HFFc6 (cell line): ENCODE measurements around the gene ST3GAL3. TPM values are rescaled to one million over a fixed set of nuclear protein-coding genes. Genes with fewer than 3 reads are reported as not detected.

Source experiments
- DNase-seq: peaks from one replicate; pipeline ENCODE4 v3.0.0-alpha.2; 2018
- H3K27ac Mint-ChIP-seq: 2 replicates; pipeline ENCODE4 v1.8.0; 2020; ENCODE audit warnings: mild to moderate bottlenecking, mixed read lengths
- H3K27me3 Mint-ChIP-seq: 2 replicates; pipeline ENCODE4 v1.8.0; 2021; ENCODE audit warnings: mild to moderate bottlenecking, moderate library complexity, mixed read lengths; ENCODE audit not compliant: insufficient read depth
- H3K36me3 Mint-ChIP-seq: 2 replicates; pipeline ENCODE4 v1.8.0; 2021; ENCODE audit warnings: low read depth, mixed read lengths
- H3K4me1 Mint-ChIP-seq: 2 replicates; pipeline ENCODE4 v1.8.0; 2020; ENCODE audit warnings: low read depth, mixed read lengths
- H3K4me3 Mint-ChIP-seq: 2 replicates; pipeline ENCODE4 v1.8.0; 2020; ENCODE audit warnings: mild to moderate bottlenecking, moderate library complexity, mixed read lengths
- H3K9me3 Mint-ChIP-seq: 2 replicates; pipeline ENCODE4 v1.8.0; 2020; ENCODE audit warnings: mild to moderate bottlenecking, mixed read lengths
- total RNA-seq, 6 experiments: library from RNA; stranded (reverse); fragmentation: NEBNext Ultra II Directional; extraction: Animal tissue kit (Norgen Biotek cat#: 25700); gene quantifications; 2 replicates in 1 of 6; 3 replicates in 5 of 6; pipeline ENCODE4 v1.2.3, GENCODE V29; 2021
- TF ChIP-seq, protein P1 (sequence below): fragments of 200-600 bp; sonication (generic); IDR thresholded peaks from 2 replicates; pipeline ENCODE4 v1.5.0; 2021; ENCODE audit warnings: antibody characterized with exemption, mild to moderate bottlenecking

Gene ST3GAL3
- total RNA-seq, 6 experiments from 2014 or later = 15.2 to 22.3 (median 18.0) TPM

DNA sequence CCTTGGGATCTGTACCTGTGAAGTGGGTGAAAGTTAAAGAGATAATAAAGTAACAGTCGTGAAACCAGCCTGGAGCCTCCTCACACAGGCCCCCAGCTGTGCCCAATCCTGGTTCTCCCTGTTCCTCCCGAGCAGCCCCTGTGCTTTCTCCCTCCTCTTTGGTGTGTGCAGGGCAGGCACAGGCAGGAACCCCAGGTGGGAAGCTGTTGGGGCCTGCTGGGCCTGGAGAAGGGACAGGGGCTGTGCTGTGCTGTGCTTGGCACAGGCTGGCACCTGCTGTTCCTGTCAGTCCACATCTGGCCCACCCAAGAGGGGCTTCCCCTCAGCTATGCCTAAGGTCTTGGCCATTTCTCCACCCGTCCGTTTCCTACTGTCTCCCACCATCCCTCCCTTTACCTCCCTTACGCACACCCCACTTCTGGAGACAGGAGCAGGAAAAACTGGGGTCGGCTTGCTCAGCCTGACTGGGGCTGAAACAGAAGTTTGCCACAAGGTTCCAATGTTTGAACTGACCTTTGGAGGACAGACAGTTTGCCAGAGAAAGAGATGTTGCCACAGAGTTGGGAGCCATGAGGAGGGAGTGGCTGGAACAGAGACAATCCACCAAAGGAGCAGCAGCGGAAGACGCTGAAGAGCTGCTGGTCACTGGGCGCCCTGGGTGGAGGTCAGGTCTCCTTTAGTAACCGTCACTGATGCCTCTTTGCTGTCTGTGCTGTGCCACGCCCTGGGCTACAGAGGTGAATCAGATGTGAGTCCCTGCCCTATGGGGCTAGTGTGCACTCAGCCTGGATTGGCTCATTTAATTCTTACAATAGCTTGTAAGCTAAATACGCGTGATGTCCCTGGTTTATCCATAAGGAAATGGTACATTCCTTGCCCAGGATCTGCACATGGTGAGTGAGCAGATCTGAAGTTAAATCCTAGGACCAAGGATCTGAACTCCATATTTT lies 207.5 kb downstream of the ST3GAL3 start:
- TF ChIP-seq, protein P1, sequence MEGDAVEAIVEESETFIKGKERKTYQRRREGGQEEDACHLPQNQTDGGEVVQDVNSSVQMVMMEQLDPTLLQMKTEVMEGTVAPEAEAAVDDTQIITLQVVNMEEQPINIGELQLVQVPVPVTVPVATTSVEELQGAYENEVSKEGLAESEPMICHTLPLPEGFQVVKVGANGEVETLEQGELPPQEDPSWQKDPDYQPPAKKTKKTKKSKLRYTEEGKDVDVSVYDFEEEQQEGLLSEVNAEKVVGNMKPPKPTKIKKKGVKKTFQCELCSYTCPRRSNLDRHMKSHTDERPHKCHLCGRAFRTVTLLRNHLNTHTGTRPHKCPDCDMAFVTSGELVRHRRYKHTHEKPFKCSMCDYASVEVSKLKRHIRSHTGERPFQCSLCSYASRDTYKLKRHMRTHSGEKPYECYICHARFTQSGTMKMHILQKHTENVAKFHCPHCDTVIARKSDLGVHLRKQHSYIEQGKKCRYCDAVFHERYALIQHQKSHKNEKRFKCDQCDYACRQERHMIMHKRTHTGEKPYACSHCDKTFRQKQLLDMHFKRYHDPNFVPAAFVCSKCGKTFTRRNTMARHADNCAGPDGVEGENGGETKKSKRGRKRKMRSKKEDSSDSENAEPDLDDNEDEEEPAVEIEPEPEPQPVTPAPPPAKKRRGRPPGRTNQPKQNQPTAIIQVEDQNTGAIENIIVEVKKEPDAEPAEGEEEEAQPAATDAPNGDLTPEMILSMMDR = no peak
- Mint-ChIP-seq H3K9me3 (no peaks in the 10 kb centered on the region), H3K27ac (no peak overlapping the region), H3K4me1 (peaks cover 23% of the 10 kb centered on the region), H3K36me3 (no peaks in the 10 kb centered on the region; the same call in 1 of the 2 replicates), H3K27me3 (peaks cover 4% of the 10 kb centered on the region; the same call in 1 of the 2 replicates), H3K4me3 (no peak overlapping the region)
- DNase-seq = no peak

DNA sequence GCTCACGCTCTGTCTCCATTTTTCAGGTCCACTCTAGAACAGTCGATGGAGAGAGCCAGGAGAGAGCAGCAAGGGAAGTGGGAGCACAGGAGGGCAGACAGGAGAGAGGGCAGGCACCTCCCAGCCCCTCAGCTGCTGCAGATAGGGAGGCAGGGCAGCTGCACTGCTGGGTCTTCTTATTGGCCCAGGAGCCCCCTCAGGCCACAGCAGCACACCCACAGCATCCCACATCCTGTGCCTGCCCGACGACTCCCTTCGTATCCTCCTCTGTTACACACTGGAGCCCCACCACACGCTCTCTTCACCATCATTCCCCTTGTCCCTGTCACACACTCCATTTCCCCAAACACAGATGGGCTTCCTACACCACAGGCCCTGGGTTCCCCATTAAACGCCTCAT lies 212.6 kb downstream of the ST3GAL3 start:
- DNase-seq = no peak
- peaks cover 5% of the 10 kb centered on the region; the same call in 1 of the 2 replicates for H3K36me3 Mint-ChIP-seq
- H3K4me1 Mint-ChIP-seq = peaks cover 26% of the 10 kb centered on the region
- TF ChIP-seq, protein P1 = no peak
- H3K9me3 Mint-ChIP-seq = no peaks in the 10 kb centered on the region
- peaks cover 3% of the 10 kb centered on the region for H3K27me3 Mint-ChIP-seq
- no peak overlapping the region for H3K27ac Mint-ChIP-seq
- H3K4me3 Mint-ChIP-seq = no peak overlapping the region

DNA sequence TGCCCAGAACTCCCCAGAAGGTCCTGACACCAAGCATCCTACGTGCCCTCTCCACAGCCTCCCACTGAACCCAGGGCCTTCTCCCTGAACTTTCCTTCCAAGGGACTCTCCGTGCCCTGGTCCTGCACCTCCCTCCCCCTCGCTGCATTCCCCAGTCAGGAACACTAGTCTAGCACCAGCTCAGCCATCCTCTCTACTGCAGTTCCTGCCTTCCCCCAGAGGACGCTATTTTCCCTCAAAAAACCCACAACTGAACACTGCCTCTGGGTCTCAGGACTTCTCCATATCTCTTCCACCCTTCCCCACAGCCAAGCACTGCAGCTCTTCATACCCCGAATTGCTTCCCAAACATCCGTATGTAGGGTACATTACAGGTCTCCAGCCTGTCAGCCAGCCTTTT lies 213.7 kb downstream of the ST3GAL3 start:
- Mint-ChIP-seq H3K27ac (peak overlapping the region; percentile 75; the same call in 1 of the 2 replicates), H3K9me3 (no peaks in the 10 kb centered on the region), H3K36me3 (peaks cover 15% of the 10 kb centered on the region), H3K4me3 (no peak overlapping the region), H3K27me3 (peaks cover 3% of the 10 kb centered on the region), H3K4me1 (peaks cover 21% of the 10 kb centered on the region)
- DNase-seq = no peak
- TF ChIP-seq, protein P1 = no peak

DNA sequence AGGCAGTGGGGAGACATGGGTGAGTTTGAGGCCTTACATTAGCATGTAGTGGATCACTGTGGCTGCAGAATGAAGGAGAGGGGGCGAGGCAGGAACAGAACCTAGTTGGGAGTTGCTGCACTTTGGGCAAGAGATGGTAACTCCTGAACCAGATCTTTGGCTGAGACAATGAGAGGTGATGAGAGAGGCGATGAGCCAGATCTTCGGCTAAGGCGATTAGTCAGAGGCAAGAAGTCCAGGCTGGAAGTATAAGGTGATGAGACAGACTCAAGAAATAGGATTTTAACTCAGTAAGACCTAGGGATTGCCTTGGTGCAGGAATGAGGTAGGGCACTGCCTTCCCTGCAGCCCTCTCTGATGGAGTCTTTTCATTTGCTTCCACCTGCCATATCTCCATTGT lies 217.2 kb downstream of the ST3GAL3 start:
- peaks cover 5% of the 10 kb centered on the region for H3K27me3 Mint-ChIP-seq
- DNase-seq = no peak
- no peak overlapping the region for H3K4me3 Mint-ChIP-seq
- H3K9me3 Mint-ChIP-seq = peaks cover 8% of the 10 kb centered on the region
- peaks cover 31% of the 10 kb centered on the region for H3K4me1 Mint-ChIP-seq
- H3K36me3 Mint-ChIP-seq = peaks cover 34% of the 10 kb centered on the region
- H3K27ac Mint-ChIP-seq = no peak overlapping the region
- TF ChIP-seq, protein P1 = no peak

DNA sequence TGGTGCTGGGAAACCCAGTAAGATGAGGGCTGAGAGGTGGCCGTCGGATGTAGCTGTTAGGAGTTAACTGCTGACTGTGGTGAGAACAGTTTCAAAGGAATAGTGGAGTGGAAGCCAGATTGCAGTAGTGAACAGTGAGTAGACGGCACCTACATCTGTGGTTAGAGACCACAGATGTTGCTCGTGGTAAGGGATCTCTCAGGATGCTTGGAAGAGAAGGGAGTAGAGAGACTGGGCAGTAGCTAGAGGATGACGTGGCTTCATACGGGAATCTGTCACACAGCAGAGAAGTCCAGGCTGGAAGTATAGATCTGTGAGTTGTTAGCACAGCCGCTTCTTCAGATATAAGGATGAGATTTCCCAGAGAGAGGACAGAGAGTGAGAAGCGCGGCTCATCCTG lies 218.5 kb downstream of the ST3GAL3 start:
- Mint-ChIP-seq H3K36me3 (peaks cover 43% of the 10 kb centered on the region), H3K27ac (no peak overlapping the region), H3K4me1 (peaks cover 36% of the 10 kb centered on the region), H3K9me3 (peaks cover 12% of the 10 kb centered on the region), H3K27me3 (peaks cover 5% of the 10 kb centered on the region), H3K4me3 (no peak overlapping the region)
- TF ChIP-seq, protein P1 = no peak
- DNase-seq = no peak
